Subcutaneous abdominal adipose tissue (tissue), 5 donors: ENCODE measurements around the gene HCN3.
"Not testable (repeated sequence)": the region's sequence is repeated elsewhere in the genome, so short reads cannot be mapped to it uniquely, and the experiment has no call there.

Source experiments
- H3K27ac ChIP-seq: one replicate; pipeline ENCODE4 v1.7.0; 2013; ENCODE audit warnings: low read depth, mild to moderate bottlenecking, inconsistent platforms, low read length, moderate library complexity
- H3K27me3 ChIP-seq, 5 donors: one replicate each; pipeline ENCODE4 v1.7.0; 2013; ENCODE audit warnings: low read length in 5 of 5, inconsistent platforms in 1 of 5; ENCODE audit not compliant: control insufficient read depth in 5 of 5, insufficient read depth in 4 of 5
- H3K36me3 ChIP-seq, 5 donors: one replicate each; pipeline ENCODE4 v1.7.0; 2013; ENCODE audit warnings: low read length in 5 of 5; ENCODE audit not compliant: control insufficient read depth in 5 of 5, insufficient read depth in 5 of 5
- H3K4me1 ChIP-seq, 5 donors: one replicate each; pipeline ENCODE4 v1.7.0; 2013; ENCODE audit warnings: low read length in 5 of 5, mild to moderate bottlenecking in 3 of 5, moderate library complexity in 1 of 5; ENCODE audit not compliant: control insufficient read depth in 5 of 5, insufficient read depth in 5 of 5
- H3K4me3 ChIP-seq, 5 donors: one replicate each; pipeline ENCODE4 v1.7.0; 2013; ENCODE audit warnings: low read length in 5 of 5, low read depth in 1 of 5
- H3K9ac ChIP-seq, 5 donors: one replicate each; pipeline ENCODE4 v1.7.0; 2013; ENCODE audit warnings: low read length in 5 of 5, mild to moderate bottlenecking in 4 of 5, moderate library complexity in 3 of 5
- H3K9me3 ChIP-seq, 5 donors: one replicate each; pipeline ENCODE4 v1.7.0; 2013; ENCODE audit warnings: low read length in 5 of 5; ENCODE audit not compliant: control insufficient read depth in 5 of 5
- donor health status: healthy.
- donor health status: healthy.
- donor health status: healthy.
- donor health status: healthy.
- donor health status: healthy.

HCN3 gene

DNA sequence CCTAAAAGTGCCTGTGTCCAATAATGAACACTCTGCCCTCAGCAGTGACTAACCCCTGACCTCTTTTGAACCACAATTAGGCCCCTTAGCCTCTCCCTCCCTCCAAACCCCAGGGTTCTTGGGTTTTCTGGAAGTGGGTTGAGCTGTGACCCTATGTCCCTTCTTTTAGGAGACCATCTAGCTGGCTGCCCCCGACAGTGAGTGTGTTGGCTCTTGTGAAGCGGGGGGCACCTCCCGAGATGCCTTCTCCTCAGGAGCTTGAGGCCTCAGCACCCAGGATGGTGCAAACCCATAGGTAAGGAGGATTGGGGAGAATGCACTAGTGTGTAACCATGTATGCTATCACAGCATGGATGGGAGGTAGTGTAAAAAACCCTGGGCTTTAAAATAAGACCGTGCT is 50.7 kb downstream of the HCN3 start:
- peaks cover 0 to 31% (median 19%) of the 10 kb centered on the region in 5 donors for H3K4me1 ChIP-seq
- peaks cover 5 to 48% (median 40%) of the 10 kb centered on the region in 5 donors for H3K36me3 ChIP-seq
- H3K27me3 ChIP-seq: no peaks in the 10 kb centered on the region
- H3K9me3 ChIP-seq: no peaks in the 10 kb centered on the region
- no peak overlapping the region for H3K27ac ChIP-seq
- no peak overlapping the region for H3K4me3 ChIP-seq
- H3K9ac ChIP-seq: peak overlapping the region in 1 of 5 donors; percentile 13

DNA sequence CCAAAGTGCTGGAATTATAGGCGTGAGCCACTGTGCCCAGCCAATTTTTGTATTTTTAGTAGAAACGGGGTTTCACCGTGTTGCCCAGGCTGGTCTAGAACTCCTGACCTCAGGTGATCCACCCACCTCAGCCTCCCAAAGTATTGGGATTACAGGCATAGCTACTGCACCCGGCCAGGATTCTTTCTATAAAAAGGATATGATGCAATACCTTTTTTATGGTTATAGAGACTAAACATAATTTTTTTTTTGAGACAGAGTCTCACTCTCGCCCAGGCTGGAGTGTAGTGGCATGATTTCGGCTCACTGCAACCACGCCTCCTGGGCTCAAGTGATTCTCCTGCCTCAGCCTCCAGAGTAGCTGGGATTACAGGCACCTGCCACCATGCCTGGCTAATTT is 51.6 kb downstream of the HCN3 start:
- H3K9ac ChIP-seq, H3K9me3 ChIP-seq, H3K27me3 ChIP-seq, H3K4me3 ChIP-seq, H3K27ac ChIP-seq: not testable (repeated sequence)
- Histone ChIP-seq H3K36me3 (peaks cover 10 to 55% (median 40%) of the 10 kb centered on the region in 5 donors), H3K4me1 (peaks cover 0 to 27% (median 16%) of the 10 kb centered on the region in 5 donors)

DNA sequence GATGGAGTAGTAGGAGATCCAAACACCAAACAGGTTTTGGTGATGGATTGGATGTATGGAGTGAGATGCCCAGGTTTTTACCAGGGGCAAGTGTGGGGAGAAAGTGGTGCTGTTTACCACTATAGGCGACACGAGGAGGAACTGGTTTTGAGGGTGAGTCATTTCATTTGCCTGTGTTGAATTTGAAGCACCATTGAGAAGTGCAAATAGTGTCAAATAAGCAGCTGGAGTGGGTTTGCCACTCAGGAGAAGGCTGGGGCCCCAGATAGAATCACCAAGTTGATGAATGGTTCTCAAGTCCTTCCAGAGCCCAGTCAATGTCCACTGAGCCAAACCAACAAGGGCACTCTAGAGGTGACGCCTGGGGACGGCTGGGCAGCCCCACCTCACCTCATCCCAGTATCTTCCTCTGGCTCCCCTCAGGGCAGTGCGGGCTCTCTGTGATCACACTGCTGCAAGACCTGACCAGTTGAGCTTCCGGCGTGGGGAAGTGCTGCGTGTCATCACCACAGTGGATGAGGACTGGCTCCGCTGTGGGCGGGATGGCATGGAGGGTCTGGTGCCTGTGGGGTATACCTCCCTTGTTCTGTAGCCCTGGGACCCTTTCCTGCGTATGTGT is 52.8 kb downstream of the HCN3 start:
- Histone ChIP-seq H3K36me3 (peaks cover 13 to 64% (median 45%) of the 10 kb centered on the region in 5 donors), H3K27ac (no peak overlapping the region), H3K27me3 (no peaks in the 10 kb centered on the region), H3K4me3 (no peak overlapping the region), H3K9ac (no peak overlapping the region), H3K4me1 (peaks cover 0 to 17% (median 7%) of the 10 kb centered on the region in 5 donors), H3K9me3 (no peaks in the 10 kb centered on the region)

DNA sequence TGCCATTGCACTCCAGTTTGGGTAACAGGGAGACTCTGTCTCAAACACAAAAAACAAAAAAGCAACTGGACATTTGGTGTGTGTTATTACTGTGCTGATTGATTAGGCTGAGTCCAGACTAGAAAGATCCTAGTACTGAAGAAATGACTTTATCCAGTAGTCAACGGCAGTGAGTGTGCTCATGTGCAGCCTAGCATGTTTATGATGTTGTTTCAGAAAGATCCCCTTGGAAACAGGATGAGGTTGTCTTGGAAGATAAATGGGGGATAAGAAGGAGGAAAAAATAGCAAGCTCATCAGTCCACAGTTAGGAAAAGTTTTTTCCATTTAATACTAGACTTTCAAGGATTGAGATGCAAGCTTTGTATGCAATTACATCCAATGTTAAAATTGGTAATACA is 57.7 kb downstream of the HCN3 start:
- no peak overlapping the region for H3K27ac ChIP-seq
- no peaks in the 10 kb centered on the region for H3K9me3 ChIP-seq
- H3K36me3 ChIP-seq: peaks cover 46 to 72% (median 58%) of the 10 kb centered on the region in 5 donors
- no peaks in the 10 kb centered on the region for H3K27me3 ChIP-seq
- H3K4me3 ChIP-seq: no peak overlapping the region
- peaks cover 0 to 4% (median 0%) of the 10 kb centered on the region in 5 donors for H3K4me1 ChIP-seq
- H3K9ac ChIP-seq: no peak overlapping the region
